Panc1 (cell line): ENCODE data around the gene CFAP20.

Source experiments
- TF ChIP-seq, protein P1 (sequence below): fragments of 450-650 bp; IDR thresholded peaks from 2 replicates; pipeline ENCODE4 v1.5.1; 2017; ENCODE audit warnings: mild to moderate bottlenecking
- TF ChIP-seq, protein P2 (sequence below), 2 experiments: IDR thresholded peaks; 2 replicates each; pipeline ENCODE4 v1.6.1; 2011 to 2012; ENCODE audit warnings: low read depth in 2 of 2, control low read depth in 1 of 2, low read length in 1 of 2, mild to moderate bottlenecking in 1 of 2, moderate library complexity in 1 of 2; ENCODE audit not compliant: insufficient read depth in 1 of 2

DNA sequence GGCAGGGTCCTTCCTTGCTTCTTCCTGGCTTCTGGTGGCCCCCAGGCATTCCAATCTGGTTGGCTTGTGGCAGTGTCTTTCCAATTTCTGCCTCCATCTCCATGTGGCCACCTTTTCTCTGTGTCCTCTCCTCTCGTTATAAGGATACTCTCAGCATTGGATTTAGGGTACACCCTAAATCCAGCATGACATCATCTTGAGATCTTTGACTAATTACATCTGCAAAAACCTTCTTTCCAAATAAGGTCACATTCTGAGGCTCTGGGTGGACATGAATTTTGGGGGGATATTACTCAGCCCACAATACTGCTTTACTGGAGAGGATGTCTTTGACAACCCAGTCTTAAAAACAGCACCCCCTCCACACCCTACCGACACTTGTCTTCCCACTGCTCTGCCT lies 18.9 kb upstream of the CFAP20 start:
- TF ChIP-seq, protein P1, sequence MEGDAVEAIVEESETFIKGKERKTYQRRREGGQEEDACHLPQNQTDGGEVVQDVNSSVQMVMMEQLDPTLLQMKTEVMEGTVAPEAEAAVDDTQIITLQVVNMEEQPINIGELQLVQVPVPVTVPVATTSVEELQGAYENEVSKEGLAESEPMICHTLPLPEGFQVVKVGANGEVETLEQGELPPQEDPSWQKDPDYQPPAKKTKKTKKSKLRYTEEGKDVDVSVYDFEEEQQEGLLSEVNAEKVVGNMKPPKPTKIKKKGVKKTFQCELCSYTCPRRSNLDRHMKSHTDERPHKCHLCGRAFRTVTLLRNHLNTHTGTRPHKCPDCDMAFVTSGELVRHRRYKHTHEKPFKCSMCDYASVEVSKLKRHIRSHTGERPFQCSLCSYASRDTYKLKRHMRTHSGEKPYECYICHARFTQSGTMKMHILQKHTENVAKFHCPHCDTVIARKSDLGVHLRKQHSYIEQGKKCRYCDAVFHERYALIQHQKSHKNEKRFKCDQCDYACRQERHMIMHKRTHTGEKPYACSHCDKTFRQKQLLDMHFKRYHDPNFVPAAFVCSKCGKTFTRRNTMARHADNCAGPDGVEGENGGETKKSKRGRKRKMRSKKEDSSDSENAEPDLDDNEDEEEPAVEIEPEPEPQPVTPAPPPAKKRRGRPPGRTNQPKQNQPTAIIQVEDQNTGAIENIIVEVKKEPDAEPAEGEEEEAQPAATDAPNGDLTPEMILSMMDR, result no peak
- TF ChIP-seq, protein P2, sequence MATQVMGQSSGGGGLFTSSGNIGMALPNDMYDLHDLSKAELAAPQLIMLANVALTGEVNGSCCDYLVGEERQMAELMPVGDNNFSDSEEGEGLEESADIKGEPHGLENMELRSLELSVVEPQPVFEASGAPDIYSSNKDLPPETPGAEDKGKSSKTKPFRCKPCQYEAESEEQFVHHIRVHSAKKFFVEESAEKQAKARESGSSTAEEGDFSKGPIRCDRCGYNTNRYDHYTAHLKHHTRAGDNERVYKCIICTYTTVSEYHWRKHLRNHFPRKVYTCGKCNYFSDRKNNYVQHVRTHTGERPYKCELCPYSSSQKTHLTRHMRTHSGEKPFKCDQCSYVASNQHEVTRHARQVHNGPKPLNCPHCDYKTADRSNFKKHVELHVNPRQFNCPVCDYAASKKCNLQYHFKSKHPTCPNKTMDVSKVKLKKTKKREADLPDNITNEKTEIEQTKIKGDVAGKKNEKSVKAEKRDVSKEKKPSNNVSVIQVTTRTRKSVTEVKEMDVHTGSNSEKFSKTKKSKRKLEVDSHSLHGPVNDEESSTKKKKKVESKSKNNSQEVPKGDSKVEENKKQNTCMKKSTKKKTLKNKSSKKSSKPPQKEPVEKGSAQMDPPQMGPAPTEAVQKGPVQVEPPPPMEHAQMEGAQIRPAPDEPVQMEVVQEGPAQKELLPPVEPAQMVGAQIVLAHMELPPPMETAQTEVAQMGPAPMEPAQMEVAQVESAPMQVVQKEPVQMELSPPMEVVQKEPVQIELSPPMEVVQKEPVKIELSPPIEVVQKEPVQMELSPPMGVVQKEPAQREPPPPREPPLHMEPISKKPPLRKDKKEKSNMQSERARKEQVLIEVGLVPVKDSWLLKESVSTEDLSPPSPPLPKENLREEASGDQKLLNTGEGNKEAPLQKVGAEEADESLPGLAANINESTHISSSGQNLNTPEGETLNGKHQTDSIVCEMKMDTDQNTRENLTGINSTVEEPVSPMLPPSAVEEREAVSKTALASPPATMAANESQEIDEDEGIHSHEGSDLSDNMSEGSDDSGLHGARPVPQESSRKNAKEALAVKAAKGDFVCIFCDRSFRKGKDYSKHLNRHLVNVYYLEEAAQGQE (IDR thresholded peaks at IDR 0.05; ENCODE audit: insufficient read depth in 1 of 2, low read depth in 2 of 2, low read length in 1 of 2), result no peak
